ENCODE measurements around the gene SMYD2.

SMYD2 gene

GRCh38 chr1:214281021-214281719 lies at the start of gene SMYD2:
Gene SMYD2 (plus strand): TSS chr1:214281159. CDS start chr1:214281255, 96 bp downstream.
- DNase-seq (ENCODE audit: insufficient read length, low spot score) (peak; percentile 70), FAIRE-seq (no peak)
- peak; percentile 31; the same call in 1 of the 2 replicates for TF ChIP-seq POLR2A (IDR thresholded peaks at IDR 0.05; ENCODE audit: low read depth, low read length)

- DNase-seq (ENCODE audit: insufficient read length, low spot score) (no peak), FAIRE-seq (no peak)
- TF ChIP-seq POLR2A (IDR thresholded peaks at IDR 0.05; ENCODE audit: low read depth, low read length): no peak
These were observed 46.9 kb upstream of the SMYD2 start for GRCh38 chr1:214233856-214234634.

GRCh38 chr1:214234635-214235025 lies 46.3 kb upstream of the SMYD2 start:
- TF ChIP-seq POLR2A (IDR thresholded peaks at IDR 0.05; ENCODE audit: low read depth, low read length): no peak
- no peak for DNase-seq (ENCODE audit: insufficient read length, low spot score)

GRCh38 chr1:214236477-214236876 lies 44.5 kb upstream of the SMYD2 start:
- DNase-seq (ENCODE audit: insufficient read length, low spot score) (no peak), FAIRE-seq (no peak)
- TF ChIP-seq POLR2A (IDR thresholded peaks at IDR 0.05; ENCODE audit: low read depth, low read length): no peak

More at GRCh38 chr1:214234635-214235025, 46.3 kb upstream of the SMYD2 start:
- FAIRE-seq: no peak

GRCh38 chr1:214241060-214241459 lies 39.9 kb upstream of the SMYD2 start:
- DNase-seq (ENCODE audit: insufficient read length, low spot score) (no peak), FAIRE-seq (no peak)
- TF ChIP-seq POLR2A (IDR thresholded peaks at IDR 0.05; ENCODE audit: low read depth, low read length): no peak

GRCh38 chr1:214244252-214244651 lies 36.7 kb upstream of the SMYD2 start:
- no peak for FAIRE-seq
- DNase-seq (ENCODE audit: insufficient read length, low spot score): no peak
- TF ChIP-seq POLR2A (IDR thresholded peaks at IDR 0.05; ENCODE audit: low read depth, low read length): no peak

- TF ChIP-seq POLR2A (IDR thresholded peaks at IDR 0.05; ENCODE audit: low read depth, low read length): no peak
- FAIRE-seq: no peak
- DNase-seq (ENCODE audit: insufficient read length, low spot score): no peak
These were observed 36.1 kb upstream of the SMYD2 start for GRCh38 chr1:214244841-214245240.

GRCh38 chr1:214247501-214248041 lies 33.4 kb upstream of the SMYD2 start:
- FAIRE-seq: no peak
- TF ChIP-seq POLR2A (IDR thresholded peaks at IDR 0.05; ENCODE audit: low read depth, low read length): no peak
- no peak for DNase-seq (ENCODE audit: insufficient read length, low spot score)

GRCh38 chr1:214248311-214249085 lies 32.5 kb upstream of the SMYD2 start:
- DNase-seq (ENCODE audit: insufficient read length, low spot score): no peak
- FAIRE-seq: no peak
- no peak for TF ChIP-seq POLR2A (IDR thresholded peaks at IDR 0.05; ENCODE audit: low read depth, low read length)

GRCh38 chr1:214249651-214250050 lies 31.3 kb upstream of the SMYD2 start:
- FAIRE-seq (no peak), DNase-seq (ENCODE audit: insufficient read length, low spot score) (no peak)
- no peak for TF ChIP-seq POLR2A (IDR thresholded peaks at IDR 0.05; ENCODE audit: low read depth, low read length)

GRCh38 chr1:214251354-214251753 lies 29.6 kb upstream of the SMYD2 start:
- TF ChIP-seq POLR2A (IDR thresholded peaks at IDR 0.05; ENCODE audit: low read depth, low read length): no peak
- DNase-seq (ENCODE audit: insufficient read length, low spot score): no peak
- FAIRE-seq: no peak

- DNase-seq (ENCODE audit: insufficient read length, low spot score) (no peak), FAIRE-seq (no peak)
- TF ChIP-seq POLR2A (IDR thresholded peaks at IDR 0.05; ENCODE audit: low read depth, low read length): no peak
These were observed 25.4 kb upstream of the SMYD2 start for GRCh38 chr1:214255509-214255908.

GRCh38 chr1:214259353-214259977 lies 21.5 kb upstream of the SMYD2 start:
- DNase-seq (ENCODE audit: insufficient read length, low spot score) (no peak), FAIRE-seq (no peak)
- TF ChIP-seq POLR2A (IDR thresholded peaks at IDR 0.05; ENCODE audit: low read depth, low read length): no peak

Data from H54 (cell line).